ENCODE results near the gene PAFAH1B1. TPM values are rescaled to one million over a fixed set of nuclear protein-coding genes. Genes with fewer than 3 reads are reported as not detected.

Gene PAFAH1B1
- total and polyA plus RNA-seq, 10 of the 15 experiments (the other 5 are each of a cell fraction or from before 2014, with no cell fraction given), result 28.9 to 107 (median 49.1) TPM

GRCh38 chr17:2592971-2593820 is at the start of gene PAFAH1B1 (continued):
- no peak for TF ChIP-seq E2F8 (IDR thresholded peaks at IDR 0.05; ENCODE audit: low read depth, partially characterized antibody)
- TF ChIP-seq POU2F2 (IDR thresholded peaks at IDR 0.05; ENCODE audit: borderline replicate concordance, low read depth, low read length), result 0 out of 3 replicates have a peak, but pooled peaks have one; percentile 3
- no peak for TF ChIP-seq E4F1 (IDR thresholded peaks at IDR 0.05; ENCODE audit: borderline replicate concordance, partially characterized antibody)
- TF ChIP-seq POLR2AphosphoS5 (IDR thresholded peaks at IDR 0.05; ENCODE audit: low read length), result peak; percentile 65; the same call in 1 of the 2 replicates
- peak; percentile 71; the same call in 1 of the 2 replicates for TF ChIP-seq CREB1 (IDR thresholded peaks at IDR 0.05; ENCODE audit: low read depth)
- no peak for TF ChIP-seq SP1 (IDR thresholded peaks at IDR 0.05; ENCODE audit: low read depth, low read length)
- peak; percentile 10 to 23; a peak in 1 of 4 replicates for TF ChIP-seq IKZF2 (IDR thresholded peaks at IDR 0.05)
- peak in 1 of 2 experiments; percentile 25; a peak in 1 of 3 replicates for TF ChIP-seq EGR1 (IDR thresholded peaks at IDR 0.05; ENCODE audit: borderline replicate concordance in 1 of 2, low read depth in 2 of 2, low read length in 2 of 2)
- TF ChIP-seq GATAD2B (conservative IDR thresholded peaks at IDR 0.05; ENCODE audit: low read depth), result peak; percentile 91
- TF ChIP-seq NFYB (IDR thresholded peaks at IDR 0.05; ENCODE audit: insufficient read depth, low read depth, low read length), result no peak
- TF ChIP-seq MXI1 (IDR thresholded peaks at IDR 0.05; ENCODE audit: low read depth, low read length), result peak; percentile 5; the same call in 1 of the 2 replicates
- peak in 1 of 2 experiments; percentile 74; a peak in 2 of 4 replicates for TF ChIP-seq BHLHE40 (IDR thresholded peaks at IDR 0.05; ENCODE audit: borderline replicate concordance in 1 of 2, low read depth in 2 of 2, low read length in 1 of 2)
- TF ChIP-seq BCL3 (IDR thresholded peaks at IDR 0.05; ENCODE audit: borderline replicate concordance, insufficient read depth, low read depth, low read length, poor library complexity, severe bottlenecking), result no peak
- TF ChIP-seq POLR2A (IDR thresholded peaks at IDR 0.05; ENCODE audit: low read depth, low read length), result peak; percentile 83
- TF ChIP-seq BCL11A (IDR thresholded peaks at IDR 0.05; ENCODE audit: low read depth, low read length), result no peak
- 0 out of 2 replicates have a peak, but pooled peaks have one; percentile 24 for TF ChIP-seq NR2C1 (IDR thresholded peaks at IDR 0.05)
- peak; percentile 85 for TF ChIP-seq IKZF1 (conservative IDR thresholded peaks at IDR 0.05)
- TF ChIP-seq RB1 (IDR thresholded peaks at IDR 0.05; ENCODE audit: borderline replicate concordance), result peak; percentile 71; the same call in 1 of the 2 replicates
- no peak for TF ChIP-seq MEF2B (IDR thresholded peaks at IDR 0.05; ENCODE audit: partially characterized antibody, poor library complexity, severe bottlenecking)
- no peak for TF ChIP-seq RAD51 (IDR thresholded peaks at IDR 0.05)
- peak; percentile 76; the same call in 1 of the 2 replicates for TF ChIP-seq BACH1 (IDR thresholded peaks at IDR 0.05; ENCODE audit: borderline replicate concordance)
